Measurements from ENCODE around the gene PGLYRP3.

The PGLYRP3 gene

GRCh38 chr1:153313288-153313687, 536 bp upstream of the PGLYRP3 start:
- DNase-seq: no peak

DNA sequence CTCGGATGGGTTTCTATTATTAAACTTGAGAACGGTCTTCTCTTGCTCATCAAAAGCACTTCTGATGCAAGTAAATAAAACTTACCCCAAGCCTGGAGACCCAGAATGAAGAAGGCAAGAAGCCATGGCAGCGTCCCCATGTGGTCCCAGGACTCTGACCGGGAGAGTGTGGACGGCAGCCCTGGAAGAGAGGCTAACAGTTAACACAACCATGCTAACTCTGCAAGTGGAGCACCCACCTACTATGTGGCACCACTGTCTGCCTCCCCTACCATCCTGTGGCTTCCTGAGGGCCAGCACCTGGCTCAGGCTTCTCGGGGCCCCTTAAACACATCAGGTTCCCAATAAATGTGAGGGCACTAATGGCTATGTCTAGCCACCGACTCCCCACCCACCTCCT, 2.2 kb downstream of the PGLYRP3 start:
- DNase-seq: no peak

- no peak for DNase-seq
Observed at GRCh38 chr1:153309441-153309840, 3.3 kb downstream of the PGLYRP3 start.

DNA sequence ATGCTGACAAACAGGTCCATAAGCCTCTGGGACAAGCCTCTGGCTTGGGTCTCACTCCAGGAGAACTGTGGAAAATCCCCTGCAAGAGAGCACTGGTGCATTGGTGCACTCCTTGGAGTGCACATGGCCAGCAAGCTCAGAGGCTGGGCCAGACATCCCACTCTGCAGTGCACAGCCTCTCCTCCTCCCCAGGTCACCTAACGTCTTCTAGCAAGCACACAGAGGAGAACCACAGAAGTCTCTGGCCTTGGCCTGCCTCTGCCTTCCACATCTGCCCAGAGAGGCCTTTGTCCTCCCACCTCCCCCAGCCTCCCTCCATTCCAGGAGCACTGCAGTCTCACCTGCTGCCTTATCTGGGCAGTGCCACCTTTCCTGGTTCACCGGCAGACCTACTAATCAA, 4.2 kb downstream of the PGLYRP3 start:
- DNase-seq: no peak

- no peak for DNase-seq
Observed at GRCh38 chr1:153307221-153307600, 5.5 kb downstream of the PGLYRP3 start.

DNA sequence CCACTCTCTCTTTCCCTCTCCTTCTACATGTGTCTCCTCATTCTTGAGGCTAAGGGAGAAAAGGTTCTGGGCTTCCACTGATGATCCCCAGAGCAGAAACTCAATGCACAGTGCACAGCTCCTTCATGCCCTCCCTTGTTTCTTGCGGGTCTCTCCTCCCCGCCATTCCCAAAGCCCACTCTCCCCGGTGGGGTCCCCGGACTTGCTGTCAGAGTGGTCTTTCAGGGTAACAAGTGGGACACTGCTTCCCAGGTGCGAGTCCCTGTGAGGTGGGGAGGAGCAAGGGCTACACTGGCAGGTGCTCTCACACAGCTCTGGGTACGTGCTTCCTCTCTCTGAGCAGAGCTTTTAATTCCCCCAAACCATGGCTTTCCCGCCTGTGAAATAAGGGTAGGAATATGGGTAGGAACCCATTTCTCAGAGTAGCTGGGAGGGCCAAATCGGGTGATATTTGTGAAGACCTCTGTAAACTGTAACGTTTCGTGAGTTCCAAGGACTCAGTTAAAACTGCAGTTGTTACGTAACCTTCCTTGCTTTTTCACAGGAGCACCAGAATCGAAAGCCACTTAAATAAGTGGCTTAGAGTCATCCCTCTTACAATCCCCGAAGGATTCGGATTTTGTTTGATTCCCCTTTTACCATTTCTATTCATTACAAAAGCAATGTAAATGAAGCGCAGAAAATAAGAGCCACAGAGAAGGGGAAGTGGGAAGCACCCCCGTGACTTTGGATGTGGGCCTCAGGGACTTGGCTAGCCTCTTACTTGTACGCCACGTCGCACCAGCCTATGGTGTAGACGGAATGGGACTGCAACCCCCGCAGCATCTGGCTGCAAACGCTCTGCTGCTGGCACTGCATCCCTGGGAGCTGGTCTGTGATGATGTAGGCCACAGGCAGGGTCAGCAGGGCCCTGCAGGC, 6.2 kb downstream of the PGLYRP3 start:
- DNase-seq: no peak

DNA sequence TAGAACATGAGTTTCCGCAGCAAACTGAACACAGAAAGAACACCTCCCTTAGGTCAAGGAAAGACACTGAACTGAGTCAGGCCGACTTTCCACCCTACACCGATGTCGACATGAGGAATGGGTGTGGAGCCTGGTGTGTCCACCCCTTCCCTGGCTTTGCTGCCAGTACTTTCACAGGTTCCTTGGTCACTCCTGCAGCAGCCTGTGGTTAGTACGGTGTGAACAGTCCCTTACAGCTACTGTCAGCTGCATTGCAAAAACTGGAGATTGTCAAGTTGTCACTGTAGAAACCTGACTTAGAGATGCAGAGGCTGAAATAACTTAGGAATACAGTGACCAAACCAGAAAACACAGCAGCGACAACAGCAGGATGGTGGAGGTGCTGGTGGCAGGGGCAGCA, 7.1 kb downstream of the PGLYRP3 start:
- DNase-seq: no peak

GRCh38 chr1:153302308-153302707, 10.4 kb downstream of the PGLYRP3 start:
- DNase-seq: no peak

DNA sequence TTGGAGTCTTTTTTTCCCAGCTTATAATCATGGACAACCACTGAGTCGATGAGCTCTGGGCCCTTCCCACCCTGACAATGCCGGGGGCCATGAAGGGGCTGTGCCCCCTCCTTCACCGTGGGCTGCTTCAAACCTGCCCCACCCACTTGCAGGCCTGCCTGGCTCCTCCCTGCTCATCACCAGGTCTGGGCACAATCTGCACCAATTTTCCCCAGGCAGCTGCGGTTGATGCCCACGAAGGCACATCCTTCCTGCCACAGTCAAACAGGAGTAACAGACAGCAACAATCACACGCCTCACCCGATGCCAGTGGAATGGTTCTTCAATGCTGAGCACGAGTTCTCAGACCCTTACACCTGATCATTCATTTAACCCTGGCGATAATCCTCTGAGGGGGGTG, 18.9 kb downstream of the PGLYRP3 start:
- no peak for DNase-seq

DNA sequence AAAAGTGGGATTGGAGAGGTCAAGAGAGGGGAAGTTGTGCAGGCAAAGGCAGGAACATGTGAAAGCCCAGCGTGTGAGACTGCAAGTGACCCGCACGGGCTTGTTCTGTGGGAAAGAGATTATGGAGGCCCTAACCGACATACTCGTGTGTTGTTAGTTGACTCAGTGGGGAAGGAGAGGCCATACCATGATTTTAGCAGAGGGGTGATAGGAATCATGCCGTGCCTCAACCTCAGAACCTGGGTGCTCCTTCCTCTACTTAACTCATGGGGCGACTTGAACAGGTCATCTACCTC, 19.3 kb downstream of the PGLYRP3 start:
- no peak for DNase-seq

- DNase-seq: no peak
Observed at GRCh38 chr1:153292740-153293479, 19.8 kb downstream of the PGLYRP3 start.

DNA sequence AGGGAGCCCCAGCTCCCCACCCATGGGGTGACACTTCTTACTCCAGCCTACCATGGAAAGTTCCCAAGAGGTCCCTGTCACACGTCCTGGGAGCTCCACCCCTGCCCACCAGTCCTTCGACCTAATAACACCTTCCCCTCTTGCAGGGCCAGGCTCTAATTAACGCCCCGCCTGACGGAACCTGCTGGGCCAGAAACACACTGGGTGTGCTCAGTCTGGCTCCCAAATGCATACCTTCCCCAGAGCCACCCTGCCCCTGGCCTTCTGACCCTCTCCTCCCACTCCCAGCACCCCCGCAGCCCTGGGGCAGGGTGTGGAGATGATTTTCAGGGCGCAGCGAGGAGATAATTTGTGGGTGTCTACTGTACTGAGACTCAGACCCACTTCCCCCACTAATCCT, 20.6 kb downstream of the PGLYRP3 start:
- DNase-seq: no peak

DNA sequence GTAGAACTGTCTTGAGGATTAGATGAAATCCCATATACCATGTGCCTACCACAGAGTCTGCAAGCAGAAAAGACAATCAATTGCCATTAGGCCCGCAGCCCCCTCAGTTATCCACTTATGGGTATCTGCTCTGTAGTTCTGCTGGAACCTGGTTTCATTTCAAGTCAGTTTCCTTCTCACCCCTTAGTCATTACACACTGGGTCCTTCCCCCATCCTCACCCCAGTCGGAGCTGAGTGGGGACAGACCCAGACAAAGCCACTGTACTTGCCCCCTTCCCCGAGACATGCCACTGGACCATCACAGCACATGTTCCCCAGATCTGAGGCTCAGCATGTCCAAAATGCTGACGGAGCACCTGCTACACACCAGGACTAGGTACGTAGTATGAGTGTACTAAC, 21.2 kb downstream of the PGLYRP3 start:
- DNase-seq: no peak

GRCh38 chr1:153288634-153289275, 24.0 kb downstream of the PGLYRP3 start:
- DNase-seq: no peak

DNA sequence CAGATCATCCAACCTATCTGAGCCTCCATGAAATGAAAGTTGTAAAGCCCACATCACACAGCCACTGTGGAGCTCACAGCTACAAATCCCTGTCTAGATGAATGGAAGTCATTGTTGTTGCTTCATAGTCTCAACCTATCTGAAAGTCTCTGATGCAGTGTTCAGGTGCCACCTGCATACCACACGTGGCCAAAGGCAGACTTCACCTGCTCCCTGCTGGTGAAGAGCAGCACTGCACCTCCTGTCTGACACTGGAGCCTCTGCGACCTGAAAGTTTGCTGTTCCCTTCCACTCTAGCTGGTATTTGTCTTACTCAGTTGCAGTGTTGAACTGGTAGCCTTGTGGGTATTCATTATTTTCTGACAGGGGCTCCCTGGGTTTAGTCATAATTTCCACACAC, 34.9 kb downstream of the PGLYRP3 start:
- peak; percentile 66 for DNase-seq

DNA sequence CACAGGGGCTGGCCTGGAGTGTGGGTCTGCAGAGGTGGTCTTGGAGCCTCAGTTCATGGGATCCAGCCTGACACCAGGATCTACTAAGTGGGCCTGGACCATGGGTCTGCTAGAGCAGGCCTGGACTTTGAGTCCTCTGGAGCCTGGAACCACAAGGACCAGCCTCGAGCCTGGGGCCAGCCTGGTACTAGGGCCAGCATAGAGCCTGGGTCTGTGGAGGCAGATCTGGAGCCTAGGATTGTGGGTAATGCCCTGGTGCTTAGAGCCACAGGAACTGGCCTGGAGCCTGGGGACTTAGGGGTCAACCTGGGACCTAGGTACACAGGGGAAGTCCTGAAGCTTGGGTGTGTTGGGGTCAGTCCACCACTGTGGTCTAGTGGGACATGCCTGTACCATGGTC, 40.6 kb downstream of the PGLYRP3 start:
- no peak for DNase-seq

DNA sequence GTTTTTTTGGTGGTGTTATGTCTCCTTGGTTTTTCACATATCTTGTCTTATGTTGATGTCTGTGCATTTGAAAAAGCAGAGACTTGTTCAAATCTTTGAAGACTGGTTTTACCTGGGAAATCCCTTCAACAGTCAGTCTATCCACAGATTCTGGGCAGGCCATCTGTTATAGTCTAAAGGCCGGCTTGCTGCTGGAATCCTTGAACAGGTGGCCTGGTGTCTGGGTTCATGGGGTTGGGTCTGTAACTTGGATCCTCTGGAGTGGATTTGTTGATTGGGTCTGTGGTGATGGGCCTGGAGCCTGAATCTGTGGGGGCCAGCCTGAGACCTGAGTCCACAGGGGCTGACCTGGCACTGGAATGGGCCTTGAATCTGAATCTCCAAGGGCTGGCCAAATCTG, 41.0 kb downstream of the PGLYRP3 start:
- no peak for DNase-seq

DNA sequence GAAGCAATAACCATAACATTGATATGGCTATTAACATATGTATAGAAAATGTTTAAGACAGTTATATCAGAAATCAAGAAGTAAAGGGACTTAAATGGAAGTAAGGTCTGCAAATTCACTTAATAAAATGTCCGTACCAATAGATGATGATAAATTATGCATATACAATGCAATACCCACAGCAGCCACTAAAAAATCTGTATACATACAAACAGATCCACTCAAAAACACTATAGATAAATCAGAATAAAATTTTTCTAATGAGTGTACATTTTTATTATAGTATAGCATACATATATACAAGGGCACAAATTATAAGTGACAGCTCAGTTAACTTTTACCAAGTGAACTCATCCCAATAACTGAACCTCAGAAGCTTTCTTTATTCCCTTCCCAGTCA, 47.3 kb downstream of the PGLYRP3 start:
- no peak for DNase-seq

GRCh38 chr1:153262462-153263157, 50.1 kb downstream of the PGLYRP3 start:
- DNase-seq: no peak

DNA sequence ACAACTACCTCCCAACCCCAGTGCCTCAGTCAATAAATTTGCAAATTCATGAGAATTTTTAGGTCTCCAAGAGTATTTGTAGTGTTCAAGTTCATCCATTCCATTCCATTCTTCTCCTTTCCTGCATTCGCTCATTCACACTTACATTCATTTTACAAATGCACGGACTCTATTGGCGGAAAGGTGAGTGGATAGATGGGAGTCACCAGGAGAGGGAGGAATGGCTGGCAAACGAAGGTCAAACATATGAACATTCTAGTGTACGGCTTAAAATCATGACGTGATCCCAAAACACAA, 50.7 kb downstream of the PGLYRP3 start:
- DNase-seq: peak; percentile 32

DNA sequence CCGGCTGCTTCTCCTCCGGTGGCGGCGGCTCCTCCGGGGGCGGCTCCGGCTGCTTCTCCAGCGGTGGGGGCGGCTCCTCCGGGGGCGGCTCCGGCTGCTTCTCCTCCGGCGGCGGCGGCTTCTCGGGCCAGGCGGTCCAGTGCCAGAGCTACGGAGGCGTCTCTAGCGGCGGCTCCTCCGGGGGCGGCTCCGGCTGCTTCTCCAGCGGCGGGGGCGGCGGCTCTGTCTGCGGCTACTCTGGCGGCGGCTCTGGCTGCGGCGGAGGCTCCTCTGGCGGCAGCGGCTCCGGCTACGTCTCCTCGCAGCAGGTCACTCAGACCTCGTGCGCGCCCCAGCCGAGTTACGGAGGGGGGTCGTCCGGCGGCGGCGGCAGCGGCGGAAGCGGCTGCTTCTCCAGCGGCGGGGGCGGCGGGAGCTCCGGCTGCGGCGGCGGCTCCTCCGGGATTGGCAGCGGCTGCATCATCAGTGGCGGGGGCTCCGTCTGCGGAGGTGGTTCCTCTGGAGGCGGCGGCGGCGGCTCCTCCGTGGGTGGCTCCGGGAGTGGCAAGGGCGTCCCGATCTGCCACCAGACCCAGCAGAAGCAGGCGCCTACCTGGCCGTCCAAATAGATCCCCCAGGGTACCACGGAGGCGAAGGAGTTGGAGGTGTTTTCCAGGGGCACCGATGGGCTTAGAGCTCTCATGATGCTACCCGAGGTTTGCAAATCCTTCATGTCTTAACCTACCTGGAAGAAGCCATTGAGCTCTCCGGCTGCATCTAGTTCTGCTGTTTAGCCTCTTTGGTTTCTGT, 51.3 kb downstream of the PGLYRP3 start:
- DNase-seq: peak; percentile 60

DNA sequence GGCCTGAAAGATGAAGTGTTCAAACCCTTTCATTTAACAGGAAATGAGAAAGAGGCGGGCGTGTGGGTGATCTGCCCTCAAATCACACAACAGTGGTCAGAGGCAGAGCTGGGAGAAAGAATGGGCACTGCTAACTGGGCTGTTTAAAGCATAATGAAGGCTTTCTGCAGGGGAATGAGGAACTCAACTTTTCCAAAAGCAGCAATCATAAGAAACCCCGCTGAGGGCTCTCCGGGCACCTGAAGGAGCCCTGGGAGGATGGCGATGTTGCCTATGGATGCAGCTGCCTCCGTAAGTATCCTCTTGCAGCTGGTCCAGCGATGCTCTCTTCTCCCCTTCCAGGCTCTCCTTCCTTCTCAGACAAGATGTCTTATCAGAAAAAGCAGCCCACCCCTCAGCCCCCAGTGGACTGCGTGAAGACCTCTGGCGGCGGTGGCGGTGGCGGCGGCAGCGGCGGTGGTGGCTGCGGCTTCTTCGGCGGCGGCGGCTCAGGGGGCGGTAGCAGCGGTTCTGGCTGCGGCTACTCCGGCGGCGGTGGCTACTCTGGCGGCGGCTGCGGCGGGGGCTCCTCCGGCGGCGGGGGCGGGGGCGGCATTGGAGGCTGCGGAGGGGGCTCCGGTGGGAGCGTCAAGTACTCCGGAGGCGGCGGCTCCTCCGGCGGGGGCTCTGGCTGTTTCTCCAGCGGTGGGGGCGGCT, 52.0 kb downstream of the PGLYRP3 start:
- DNase-seq: peak; percentile 62

Measured in NCI-H345 (cell line).